Right lobe of liver (tissue), 6 donors: Measurements from ENCODE around the gene GLYR1. TPM values are rescaled to one million over a fixed set of nuclear protein-coding genes. Genes with fewer than 3 reads are reported as not detected.
A peak's percentile ranks its signal among the peaks of the same experiment; 100 is the strongest.

Experiments used
- ATAC-seq, 4 donors: fragments of 200-7000 bp; cut with Tn5 transposase; one replicate each; pipeline ENCODE4 v1.9.1; 2020; ENCODE audit warnings: mild to moderate bottlenecking in 4 of 4, moderate library complexity in 4 of 4
- DNase-seq, 3 donors: peaks; one replicate each; pipeline ENCODE4 v3.0.0-alpha.2; 2020
- H3K27ac ChIP-seq, 3 donors: fragments of 200-600 bp; one replicate each; pipeline ENCODE4 v1.8.0; 2022
- H3K27me3 ChIP-seq, 2 donors: fragments of 200-600 bp; one replicate each; pipeline ENCODE4 v1.8.0; 2022
- H3K36me3 ChIP-seq, 4 donors: fragments of 200-600 bp; sonication (generic) in 1 of 4; one replicate each; pipeline versions ENCODE4 v1.5.1 to v1.8.0; 2017 to 2022; ENCODE audit warnings: control low read depth in 1 of 4
- H3K4me1 ChIP-seq, 4 donors: fragments of 200-600 bp; sonication (generic) in 1 of 4; one replicate each; pipeline versions ENCODE4 v1.5.1 to v1.8.0; 2017 to 2022; ENCODE audit warnings: control low read depth in 1 of 4
- H3K4me3 ChIP-seq, 3 donors: fragments of 200-600 bp; one replicate each; pipeline ENCODE4 v1.8.0; 2022
- H3K9me3 ChIP-seq, 4 donors: fragments of 200-600 bp; sonication (generic) in 1 of 4; one replicate each; pipeline versions ENCODE4 v1.5.1 to v1.8.0; 2017 to 2022; ENCODE audit warnings: control low read depth in 1 of 4
- POLR2A ChIP-seq: fragments of 450-650 bp; IDR thresholded peaks from one replicate; pipeline ENCODE4 v1.6.1; 2017; ENCODE audit warnings: antibody characterized with exemption, mild to moderate bottlenecking
- WGBS: methylation state at CpG from one replicate; pipeline ENCODE4 v1.1.6; 2018; ENCODE audit warnings: low coverage, low lambda C conversion rate; ENCODE audit not compliant: insufficient coverage; ENCODE audit errors: missing lambda C conversion rate; 5-methylcytosine and 5-hydroxymethylcytosine counted together
- intact Hi-C, 2 donors: fragments of 100-400 bp; cut with DNase I; formaldehyde crosslinking; loops; one replicate each; pipeline versions ENCODE4 v1.11.2 to v1.14.1; 2022
- total RNA-seq, 6 experiments: library from RNA; depleted of rRNA in 2 of 6; stranded (reverse); fragments of >200 nt in 2 of 6; fragmentation: NEBNext Ultra II Directional in 3 of 6; extraction: Animal tissue kit (Norgen Biotek cat#: 25700) in 3 of 6; gene quantifications; one replicate each; pipeline versions ENCODE4 v1.1.0 to v1.2.4, GENCODE V29; 2016 to 2023
- TF ChIP-seq, protein P1 (sequence below), 4 donors: fragments of 200-600 bp in 3 of 4; fragments of 450-650 bp in 1 of 4; IDR thresholded peaks; one replicate each; pipeline versions ENCODE4 v1.5.1 to v1.8.0; 2016 to 2022; ENCODE audit warnings: antibody characterized with exemption in 4 of 4, mild to moderate bottlenecking in 2 of 4
- donor health status: DM: no; HTN: yes; CAD: no.
- donor health status: DM: no; HTN: no; CAD: no.
- donor health status: DM: no; HTN: no; CAD: no.
- donor health status: DM: no; HTN: yes; CAD: no.
- donor health status: DM: no; HTN: yes; CAD: no.

The GLYR1 gene
- total RNA-seq, 6 experiments from 2014 or later = 33.1 to 55.2 (median 51.2) TPM

DNA sequence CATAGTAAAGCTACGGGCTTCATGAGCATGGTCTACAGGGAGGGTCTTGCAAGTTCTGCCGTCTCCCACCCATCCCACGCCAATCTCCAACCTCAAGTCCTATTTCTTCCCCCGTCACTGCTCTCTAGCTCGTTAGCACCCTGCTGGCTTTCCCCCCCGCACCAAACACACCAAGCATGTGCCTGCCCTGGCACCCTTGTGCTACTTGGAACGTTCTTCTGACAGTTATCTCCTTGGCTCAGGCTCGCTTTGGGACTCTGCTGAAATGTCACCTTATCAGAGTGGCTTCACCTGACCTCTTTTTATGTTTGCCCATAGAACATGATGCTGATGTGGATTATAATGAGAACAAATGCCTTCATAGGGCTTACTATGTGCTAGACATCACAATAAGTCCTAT is 21.9 kb downstream of the GLYR1 start:
- Histone ChIP-seq H3K9me3 (no peaks in the 10 kb centered on the region), H3K27me3 (no peaks in the 10 kb centered on the region), H3K4me3 (no peak overlapping the region), H3K27ac (no peak overlapping the region), H3K36me3 (peaks cover 0 to 87% (median 40%) of the 10 kb centered on the region in 4 donors), H3K4me1 (no peaks in the 10 kb centered on the region)
- intact Hi-C loops = no loop called here
- no peak for TF ChIP-seq POLR2A
- TF ChIP-seq, protein P1, sequence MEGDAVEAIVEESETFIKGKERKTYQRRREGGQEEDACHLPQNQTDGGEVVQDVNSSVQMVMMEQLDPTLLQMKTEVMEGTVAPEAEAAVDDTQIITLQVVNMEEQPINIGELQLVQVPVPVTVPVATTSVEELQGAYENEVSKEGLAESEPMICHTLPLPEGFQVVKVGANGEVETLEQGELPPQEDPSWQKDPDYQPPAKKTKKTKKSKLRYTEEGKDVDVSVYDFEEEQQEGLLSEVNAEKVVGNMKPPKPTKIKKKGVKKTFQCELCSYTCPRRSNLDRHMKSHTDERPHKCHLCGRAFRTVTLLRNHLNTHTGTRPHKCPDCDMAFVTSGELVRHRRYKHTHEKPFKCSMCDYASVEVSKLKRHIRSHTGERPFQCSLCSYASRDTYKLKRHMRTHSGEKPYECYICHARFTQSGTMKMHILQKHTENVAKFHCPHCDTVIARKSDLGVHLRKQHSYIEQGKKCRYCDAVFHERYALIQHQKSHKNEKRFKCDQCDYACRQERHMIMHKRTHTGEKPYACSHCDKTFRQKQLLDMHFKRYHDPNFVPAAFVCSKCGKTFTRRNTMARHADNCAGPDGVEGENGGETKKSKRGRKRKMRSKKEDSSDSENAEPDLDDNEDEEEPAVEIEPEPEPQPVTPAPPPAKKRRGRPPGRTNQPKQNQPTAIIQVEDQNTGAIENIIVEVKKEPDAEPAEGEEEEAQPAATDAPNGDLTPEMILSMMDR (IDR thresholded peaks at IDR 0.05) = no peak
- 83% methylated on average over 7 of the region's 8 CpGs for WGBS
- DNase-seq (no peak), ATAC-seq (no peak)

DNA sequence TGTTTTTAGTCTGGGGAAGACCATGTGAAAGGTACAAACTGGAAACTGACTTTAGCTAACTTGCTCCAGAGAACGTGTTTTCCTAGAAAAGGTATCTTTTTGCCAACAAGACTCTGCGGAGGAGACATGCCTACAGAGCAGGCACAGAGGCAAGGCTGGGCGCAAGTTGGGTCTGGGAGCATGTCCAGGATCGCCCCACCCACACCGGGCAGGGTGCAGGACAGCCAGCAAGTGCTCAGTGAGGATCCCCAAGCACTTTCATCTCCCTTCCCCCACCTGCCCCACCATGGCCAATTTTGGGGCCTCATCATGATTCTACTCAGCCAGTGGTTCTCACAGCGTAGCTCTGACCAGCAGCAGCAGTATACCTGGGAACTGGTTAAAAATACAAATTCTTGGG is 26.4 kb downstream of the GLYR1 start:
- no peaks in the 10 kb centered on the region for H3K9me3 ChIP-seq
- H3K4me3 ChIP-seq = no peak overlapping the region
- H3K36me3 ChIP-seq = peaks cover 0 to 68% (median 28%) of the 10 kb centered on the region in 4 donors
- H3K27me3 ChIP-seq = no peaks in the 10 kb centered on the region
- intact Hi-C loops = no loop called here
- no peak for DNase-seq
- TF ChIP-seq, protein P1 (IDR thresholded peaks at IDR 0.05) = no peak
- no peak for TF ChIP-seq POLR2A
- H3K4me1 ChIP-seq = peaks cover 0 to 4% (median 0%) of the 10 kb centered on the region in 4 donors
- 93% methylated on average over 3 of the region's 6 CpGs for WGBS
- no peak for ATAC-seq
- H3K27ac ChIP-seq = no peak overlapping the region

DNA sequence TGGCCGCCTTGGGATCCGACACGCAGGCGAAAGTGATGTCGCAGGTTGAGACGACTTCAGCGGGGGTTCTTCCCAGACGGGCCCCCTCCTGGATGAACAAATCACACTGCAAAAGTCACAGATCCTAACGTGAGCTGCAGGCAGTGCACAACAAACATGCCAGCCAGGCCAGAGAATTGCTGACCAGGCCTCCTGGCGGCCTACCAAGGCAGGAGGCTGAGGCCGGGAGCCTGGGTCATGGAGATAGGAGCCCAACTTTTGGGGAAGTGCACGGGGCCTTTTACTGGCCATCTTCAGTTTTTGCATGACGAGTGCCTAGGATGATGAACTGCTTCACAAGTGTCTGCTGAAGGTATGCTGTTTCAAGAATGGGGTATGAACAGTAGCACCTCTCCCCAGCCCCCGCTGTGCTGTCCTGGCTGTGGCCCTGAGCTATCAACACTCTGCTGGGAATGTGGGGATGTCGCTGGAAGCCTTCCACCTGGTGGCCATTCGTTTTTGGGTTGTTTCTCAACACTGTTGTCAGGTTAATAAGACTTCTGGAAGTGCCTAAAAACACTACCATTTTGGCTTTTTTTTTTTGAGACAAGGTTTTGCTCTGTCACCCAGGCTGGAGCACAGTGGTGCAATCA is 32.4 kb downstream of the GLYR1 start:
- peak; percentile 35 to 85 (median 58) for ATAC-seq
- no peak overlapping the region for H3K27ac ChIP-seq
- TF ChIP-seq POLR2A = no peak
- TF ChIP-seq, protein P1 (IDR thresholded peaks at IDR 0.05) = peak in 2 of 4 donors; percentile 6 to 19
- no peaks in the 10 kb centered on the region for H3K27me3 ChIP-seq
- DNase-seq = peak in 2 of 3 donors; percentile 63 to 67
- no peak overlapping the region for H3K4me3 ChIP-seq
- peaks cover 0 to 59% (median 18%) of the 10 kb centered on the region in 4 donors for H3K36me3 ChIP-seq
- intact Hi-C loops = no loop called here
- WGBS = 19% methylated on average over 5 of the region's 16 CpGs
- no peaks in the 10 kb centered on the region for H3K9me3 ChIP-seq
- peaks cover 0 to 10% (median 0%) of the 10 kb centered on the region in 4 donors for H3K4me1 ChIP-seq

DNA sequence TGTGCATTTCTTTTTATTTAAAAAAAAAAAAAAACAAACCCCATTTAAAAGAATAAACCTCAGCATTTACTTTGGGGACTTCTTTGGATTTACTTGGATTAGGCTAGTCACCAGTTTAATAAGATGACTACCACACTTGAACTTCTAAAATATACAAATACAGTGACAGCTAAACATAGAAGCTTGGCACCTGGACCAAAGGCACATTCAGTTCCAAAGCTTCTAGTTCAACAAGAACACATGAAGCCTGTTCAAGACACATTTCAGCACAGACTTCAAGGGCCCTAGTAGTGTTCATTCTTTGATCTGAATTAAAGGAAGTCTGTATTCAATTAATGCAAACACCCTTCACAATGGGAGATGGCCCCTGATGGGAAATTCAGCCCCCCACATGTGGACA is 33.0 kb downstream of the GLYR1 start:
- intact Hi-C loops = no loop called here
- ATAC-seq (no peak), DNase-seq (no peak)
- Histone ChIP-seq H3K4me1 (peaks cover 0 to 10% (median 0%) of the 10 kb centered on the region in 4 donors), H3K4me3 (no peak overlapping the region), H3K9me3 (no peaks in the 10 kb centered on the region), H3K27ac (no peak overlapping the region), H3K27me3 (no peaks in the 10 kb centered on the region), H3K36me3 (peaks cover 0 to 60% (median 21%) of the 10 kb centered on the region in 4 donors)
- TF ChIP-seq POLR2A = no peak
- TF ChIP-seq, protein P1 (IDR thresholded peaks at IDR 0.05) = no peak
